ENCODE measurements around the gene CXorf58. TPM values are rescaled to one million over a fixed set of nuclear protein-coding genes. Genes with fewer than 3 reads are reported as not detected.

The CXorf58 gene
- total and polyA plus RNA-seq, 2 experiments from 2014 or later: 0.56 TPM; not detected in 1

- Histone ChIP-seq H3K27me3 (ENCODE audit: insufficient read depth) (no peaks in the 10 kb centered on the region), H3K27ac (ENCODE audit: low read depth) (no peak overlapping the region), H3K36me3 (ENCODE audit: insufficient read depth) (no peaks in the 10 kb centered on the region), H3K4me2 (0 out of 2 replicates have a peak overlapping the region, but pooled peaks have one; percentile 14), H3F3A (replicated peaks; ENCODE audit: low read depth) (no peaks in the 10 kb centered on the region), H3K79me2 (replicated peaks; ENCODE audit: insufficient read depth) (no peaks in the 10 kb centered on the region), H3K9me2 (ENCODE audit: insufficient read depth) (no peaks in the 10 kb centered on the region), H3K4me1 (ENCODE audit: insufficient read depth) (peaks cover 10% of the 10 kb centered on the region), H2AFZ (no peak overlapping the region), H3K4me3 (no peak overlapping the region), H4K20me1 (replicated peaks; ENCODE audit: insufficient read depth) (no peaks in the 10 kb centered on the region)
- Mint-ChIP-seq H3K27me3 (ENCODE audit: insufficient read depth, low read depth, poor library complexity) (no peaks in the 10 kb centered on the region), H3K9me3 (no peaks in the 10 kb centered on the region), H3K4me3 (no peak overlapping the region), H3K27ac (no peak overlapping the region), H3K4me1 (peaks cover 28% of the 10 kb centered on the region), H3K36me3 (ENCODE audit: low read depth) (no peaks in the 10 kb centered on the region; the same call in 2 of the 3 replicates)
- DNase-seq (ENCODE audit: low spot score) (no peak), ATAC-seq (no peak)
- no peak for TF ChIP-seq NANOG (IDR thresholded peaks at IDR 0.05; ENCODE audit: borderline replicate concordance)
- no peak for TF ChIP-seq ETS1 (IDR thresholded peaks at IDR 0.05)
- TF ChIP-seq, protein P1, sequence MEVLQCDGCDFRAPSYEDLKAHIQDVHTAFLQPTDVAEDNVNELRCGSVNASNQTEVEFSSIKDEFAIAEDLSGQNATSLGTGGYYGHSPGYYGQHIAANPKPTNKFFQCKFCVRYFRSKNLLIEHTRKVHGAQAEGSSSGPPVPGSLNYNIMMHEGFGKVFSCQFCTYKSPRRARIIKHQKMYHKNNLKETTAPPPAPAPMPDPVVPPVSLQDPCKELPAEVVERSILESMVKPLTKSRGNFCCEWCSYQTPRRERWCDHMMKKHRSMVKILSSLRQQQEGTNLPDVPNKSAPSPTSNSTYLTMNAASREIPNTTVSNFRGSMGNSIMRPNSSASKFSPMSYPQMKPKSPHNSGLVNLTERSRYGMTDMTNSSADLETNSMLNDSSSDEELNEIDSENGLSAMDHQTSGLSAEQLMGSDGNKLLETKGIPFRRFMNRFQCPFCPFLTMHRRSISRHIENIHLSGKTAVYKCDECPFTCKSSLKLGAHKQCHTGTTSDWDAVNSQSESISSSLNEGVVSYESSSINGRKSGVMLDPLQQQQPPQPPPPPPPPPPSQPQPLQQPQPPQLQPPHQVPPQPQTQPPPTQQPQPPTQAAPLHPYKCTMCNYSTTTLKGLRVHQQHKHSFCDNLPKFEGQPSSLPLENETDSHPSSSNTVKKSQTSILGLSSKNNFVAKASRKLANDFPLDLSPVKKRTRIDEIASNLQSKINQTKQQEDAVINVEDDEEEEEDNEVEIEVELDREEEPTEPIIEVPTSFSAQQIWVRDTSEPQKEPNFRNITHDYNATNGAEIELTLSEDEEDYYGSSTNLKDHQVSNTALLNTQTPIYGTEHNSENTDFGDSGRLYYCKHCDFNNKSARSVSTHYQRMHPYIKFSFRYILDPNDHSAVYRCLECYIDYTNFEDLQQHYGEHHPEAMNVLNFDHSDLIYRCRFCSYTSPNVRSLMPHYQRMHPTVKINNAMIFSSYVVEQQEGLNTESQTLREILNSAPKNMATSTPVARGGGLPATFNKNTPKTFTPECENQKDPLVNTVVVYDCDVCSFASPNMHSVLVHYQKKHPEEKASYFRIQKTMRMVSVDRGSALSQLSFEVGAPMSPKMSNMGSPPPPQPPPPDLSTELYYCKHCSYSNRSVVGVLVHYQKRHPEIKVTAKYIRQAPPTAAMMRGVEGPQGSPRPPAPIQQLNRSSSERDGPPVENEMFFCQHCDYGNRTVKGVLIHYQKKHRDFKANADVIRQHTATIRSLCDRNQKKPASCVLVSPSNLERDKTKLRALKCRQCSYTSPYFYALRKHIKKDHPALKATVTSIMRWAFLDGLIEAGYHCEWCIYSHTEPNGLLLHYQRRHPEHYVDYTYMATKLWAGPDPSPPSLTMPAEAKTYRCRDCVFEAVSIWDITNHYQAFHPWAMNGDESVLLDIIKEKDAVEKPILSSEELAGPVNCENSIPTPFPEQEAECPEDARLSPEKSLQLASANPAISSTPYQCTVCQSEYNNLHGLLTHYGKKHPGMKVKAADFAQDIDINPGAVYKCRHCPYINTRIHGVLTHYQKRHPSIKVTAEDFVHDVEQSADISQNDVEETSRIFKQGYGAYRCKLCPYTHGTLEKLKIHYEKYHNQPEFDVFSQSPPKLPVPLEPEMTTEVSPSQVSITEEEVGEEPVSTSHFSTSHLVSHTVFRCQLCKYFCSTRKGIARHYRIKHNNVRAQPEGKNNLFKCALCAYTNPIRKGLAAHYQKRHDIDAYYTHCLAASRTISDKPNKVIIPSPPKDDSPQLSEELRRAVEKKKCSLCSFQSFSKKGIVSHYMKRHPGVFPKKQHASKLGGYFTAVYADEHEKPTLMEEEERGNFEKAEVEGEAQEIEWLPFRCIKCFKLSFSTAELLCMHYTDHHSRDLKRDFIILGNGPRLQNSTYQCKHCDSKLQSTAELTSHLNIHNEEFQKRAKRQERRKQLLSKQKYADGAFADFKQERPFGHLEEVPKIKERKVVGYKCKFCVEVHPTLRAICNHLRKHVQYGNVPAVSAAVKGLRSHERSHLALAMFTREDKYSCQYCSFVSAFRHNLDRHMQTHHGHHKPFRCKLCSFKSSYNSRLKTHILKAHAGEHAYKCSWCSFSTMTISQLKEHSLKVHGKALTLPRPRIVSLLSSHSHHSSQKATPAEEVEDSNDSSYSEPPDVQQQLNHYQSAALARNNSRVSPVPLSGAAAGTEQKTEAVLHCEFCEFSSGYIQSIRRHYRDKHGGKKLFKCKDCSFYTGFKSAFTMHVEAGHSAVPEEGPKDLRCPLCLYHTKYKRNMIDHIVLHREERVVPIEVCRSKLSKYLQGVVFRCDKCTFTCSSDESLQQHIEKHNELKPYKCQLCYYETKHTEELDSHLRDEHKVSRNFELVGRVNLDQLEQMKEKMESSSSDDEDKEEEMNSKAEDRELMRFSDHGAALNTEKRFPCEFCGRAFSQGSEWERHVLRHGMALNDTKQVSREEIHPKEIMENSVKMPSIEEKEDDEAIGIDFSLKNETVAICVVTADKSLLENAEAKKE (CRISPR knock-in tag; IDR thresholded peaks at IDR 0.05): no peak
- no peak for TF ChIP-seq EZH2phosphoT487 (IDR thresholded peaks at IDR 0.05; ENCODE audit: unreplicated experiment)
- TF ChIP-seq ZNF114 (CRISPR knock-in tag; IDR thresholded peaks at IDR 0.05): no peak
- TF ChIP-seq EZH2 (IDR thresholded peaks at IDR 0.05; ENCODE audit: low read depth, unreplicated experiment): no peak
- TF ChIP-seq ZNF331 (CRISPR knock-in tag; IDR thresholded peaks at IDR 0.05; ENCODE audit: low read depth): no peak
Observed at GRCh38 chrX:23952391-23952790, 44.6 kb downstream of the CXorf58 start.
